Measurements from ENCODE around the gene KRTAP19-8.

The KRTAP19-8 gene

DNA sequence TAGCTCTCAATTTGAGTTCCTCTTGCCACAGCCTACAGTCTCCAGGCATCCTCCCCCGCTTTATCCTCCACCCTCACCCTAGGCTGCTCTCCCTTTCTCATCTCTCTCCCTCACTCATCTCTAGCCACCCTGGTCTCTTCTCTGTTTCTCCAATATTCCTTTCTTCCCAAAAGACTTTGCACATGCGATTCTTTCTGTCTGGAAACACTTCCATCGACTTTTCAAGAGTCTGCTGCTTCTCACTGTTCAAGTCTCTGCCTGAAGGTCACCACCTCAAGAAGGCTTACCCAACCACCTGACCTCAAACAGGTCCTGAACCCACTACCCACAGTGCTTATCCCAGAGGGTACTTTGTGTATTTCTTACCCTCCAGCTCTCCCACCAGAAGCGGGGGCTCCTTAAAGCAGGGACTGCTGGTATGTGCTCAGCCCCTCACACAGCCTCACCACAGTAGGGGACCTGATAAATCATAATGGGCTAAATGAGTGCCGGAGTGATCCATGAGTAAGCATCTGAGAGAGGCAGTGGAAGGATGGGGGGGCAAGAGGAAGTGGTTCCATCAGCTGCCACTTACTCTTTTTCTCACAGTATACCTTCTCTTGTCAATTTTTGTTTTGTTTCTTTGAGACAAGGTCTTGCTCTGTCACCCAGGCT, 14.3 kb upstream of the KRTAP19-8 start:
- no peaks in the 10 kb centered on the region for H3K27me3 ChIP-seq (ENCODE audit: control insufficient read depth in 1 of 2, insufficient read depth in 1 of 2, low read length in 2 of 2)
- H2AK5ac ChIP-seq (ENCODE audit: low read length, severe bottlenecking) = no peak overlapping the region

DNA sequence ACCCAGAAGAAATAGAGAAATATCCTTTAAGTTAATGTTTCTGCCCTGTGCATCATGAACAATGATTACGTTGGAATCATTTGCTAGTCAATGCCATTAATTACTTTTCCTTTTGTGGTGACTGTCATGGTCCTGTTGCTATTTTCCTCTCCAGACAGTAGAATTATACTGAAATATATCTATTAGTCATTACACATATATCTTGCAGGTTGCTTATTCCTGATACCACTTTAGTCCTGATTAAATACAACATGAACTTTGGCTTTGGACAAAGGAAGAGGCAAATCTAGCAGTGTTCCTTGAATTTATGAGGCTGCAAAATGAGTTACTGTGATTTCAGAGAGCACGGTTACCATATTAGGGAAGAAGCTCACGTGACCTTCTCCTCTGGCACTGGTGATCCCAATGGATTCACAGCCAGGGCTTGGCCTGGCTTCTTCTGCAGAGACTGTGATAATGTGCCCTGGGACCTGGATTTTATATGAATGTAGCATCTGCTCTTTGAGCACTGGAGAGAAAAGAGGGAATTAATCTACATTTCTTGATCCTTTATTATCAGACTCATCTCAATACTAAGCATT, 12.4 kb upstream of the KRTAP19-8 start:
- no peak overlapping the region for H2AK5ac ChIP-seq (ENCODE audit: low read length, severe bottlenecking)
- H3K4me1 ChIP-seq (ENCODE audit: control insufficient read depth, insufficient read depth, low read depth, low read length) = no peaks in the 10 kb centered on the region
- 85% methylated on average over 2 of the region's 3 CpGs for WGBS

More for the DNA sequence above, 14.3 kb upstream of the KRTAP19-8 start:
- DNase-seq = no peak
- H3K4me2 ChIP-seq (ENCODE audit: low read length, poor library complexity, severe bottlenecking) = no peak overlapping the region
- H3K9me3 ChIP-seq (ENCODE audit: control insufficient read depth, low read length) = peaks cover 3% of the 10 kb centered on the region
- no peaks in the 10 kb centered on the region for H3K36me3 ChIP-seq (ENCODE audit: control insufficient read depth in 1 of 2, insufficient read depth in 2 of 2, low read depth in 1 of 2, low read length in 2 of 2)
- no peak overlapping the region for H2BK15ac ChIP-seq (ENCODE audit: low read depth, poor library complexity, severe bottlenecking)
- H2AFZ ChIP-seq (ENCODE audit: low read depth, low read length) = no peak overlapping the region
- H4K91ac ChIP-seq (ENCODE audit: low read length) = no peak overlapping the region
- 81% methylated on average over 4 of the region's 5 CpGs for WGBS
- no peaks in the 10 kb centered on the region for H3K4me1 ChIP-seq (ENCODE audit: control insufficient read depth, insufficient read depth, low read depth, low read length)
- no peak overlapping the region for H3K23ac ChIP-seq (ENCODE audit: low read length in 2 of 2)
- H3K79me1 ChIP-seq (replicated peaks; ENCODE audit: low read length, poor library complexity, severe bottlenecking) = no peaks in the 10 kb centered on the region
- no peak overlapping the region for H2BK120ac ChIP-seq (ENCODE audit: low read depth, low read length)
- no peak overlapping the region for H4K8ac ChIP-seq (ENCODE audit: low read length)
- no peak overlapping the region for H3K4me3 ChIP-seq (ENCODE audit: insufficient read depth in 1 of 2, low read depth in 1 of 2, low read length in 2 of 2)
- H3K9ac ChIP-seq (ENCODE audit: low read length) = no peak overlapping the region
- H3K14ac ChIP-seq (ENCODE audit: low read length in 2 of 2) = no peak overlapping the region
- no peak overlapping the region for H2BK5ac ChIP-seq (ENCODE audit: low read depth, low read length, poor library complexity, severe bottlenecking)
- no peak overlapping the region for H3K18ac ChIP-seq (ENCODE audit: low read depth in 1 of 2, low read length in 2 of 2)
- H3K4ac ChIP-seq (ENCODE audit: low read depth in 1 of 2, low read length in 2 of 2) = no peak overlapping the region
- H2BK12ac ChIP-seq (ENCODE audit: low read length in 2 of 2) = no peak overlapping the region
- H3K27ac ChIP-seq (ENCODE audit: low read length, poor library complexity, severe bottlenecking) = no peak overlapping the region

GRCh38 chr21:31045841-31046240, 7.6 kb upstream of the KRTAP19-8 start:
- WGBS = 43% methylated on average over 3 of the region's 3 CpGs
- no peak overlapping the region for H2AFZ ChIP-seq (ENCODE audit: low read depth, low read length)

More for the DNA sequence above, 12.4 kb upstream of the KRTAP19-8 start:
- H2BK12ac ChIP-seq (ENCODE audit: low read length in 2 of 2) = no peak overlapping the region
- DNase-seq = no peak
- H3K4ac ChIP-seq (ENCODE audit: low read depth in 1 of 2, low read length in 2 of 2) = no peak overlapping the region
- H3K18ac ChIP-seq (ENCODE audit: low read depth in 1 of 2, low read length in 2 of 2) = no peak overlapping the region
- H3K9me3 ChIP-seq (ENCODE audit: control insufficient read depth, low read length) = no peaks in the 10 kb centered on the region
- no peak overlapping the region for H3K23ac ChIP-seq (ENCODE audit: low read length in 2 of 2)
- no peak overlapping the region for H3K27ac ChIP-seq (ENCODE audit: low read length, poor library complexity, severe bottlenecking)
- no peak overlapping the region for H4K91ac ChIP-seq (ENCODE audit: low read length)
- no peak overlapping the region for H3K4me2 ChIP-seq (ENCODE audit: low read length, poor library complexity, severe bottlenecking)
- H2BK120ac ChIP-seq (ENCODE audit: low read depth, low read length) = no peak overlapping the region
- no peak overlapping the region for H4K8ac ChIP-seq (ENCODE audit: low read length)
- H2AFZ ChIP-seq (ENCODE audit: low read depth, low read length) = no peak overlapping the region
- no peaks in the 10 kb centered on the region for H3K27me3 ChIP-seq (ENCODE audit: control insufficient read depth in 1 of 2, insufficient read depth in 1 of 2, low read length in 2 of 2)
- no peak overlapping the region for H3K9ac ChIP-seq (ENCODE audit: low read length)
- no peak overlapping the region for H2BK5ac ChIP-seq (ENCODE audit: low read depth, low read length, poor library complexity, severe bottlenecking)
- H3K14ac ChIP-seq (ENCODE audit: low read length in 2 of 2) = no peak overlapping the region
- H3K79me1 ChIP-seq (replicated peaks; ENCODE audit: low read length, poor library complexity, severe bottlenecking) = no peaks in the 10 kb centered on the region
- no peaks in the 10 kb centered on the region for H3K36me3 ChIP-seq (ENCODE audit: control insufficient read depth in 1 of 2, insufficient read depth in 2 of 2, low read depth in 1 of 2, low read length in 2 of 2)
- H3K4me3 ChIP-seq (ENCODE audit: insufficient read depth in 1 of 2, low read depth in 1 of 2, low read length in 2 of 2) = no peak overlapping the region
- no peak overlapping the region for H2BK15ac ChIP-seq (ENCODE audit: low read depth, poor library complexity, severe bottlenecking)

GRCh38 chr21:31043471-31043870, 5.2 kb upstream of the KRTAP19-8 start:
- H3K27me3 ChIP-seq (ENCODE audit: control insufficient read depth in 1 of 2, insufficient read depth in 1 of 2, low read length in 2 of 2) = peaks cover 0 to 2% of the 10 kb centered on the region in 2 experiments
- H2BK12ac ChIP-seq (ENCODE audit: low read length in 2 of 2) = no peak overlapping the region
- no peak overlapping the region for H2BK5ac ChIP-seq (ENCODE audit: low read depth, low read length, poor library complexity, severe bottlenecking)
- no peak overlapping the region for H3K23ac ChIP-seq (ENCODE audit: low read length in 2 of 2)
- no peak overlapping the region for H2BK15ac ChIP-seq (ENCODE audit: low read depth, poor library complexity, severe bottlenecking)
- no peak overlapping the region for H3K9ac ChIP-seq (ENCODE audit: low read length)
- no peak overlapping the region for H3K27ac ChIP-seq (ENCODE audit: low read length, poor library complexity, severe bottlenecking)
- no peak overlapping the region for H3K4me2 ChIP-seq (ENCODE audit: low read length, poor library complexity, severe bottlenecking)
- no peak overlapping the region for H3K18ac ChIP-seq (ENCODE audit: low read depth in 1 of 2, low read length in 2 of 2)
- no peaks in the 10 kb centered on the region for H3K79me1 ChIP-seq (replicated peaks; ENCODE audit: low read length, poor library complexity, severe bottlenecking)
- H2BK120ac ChIP-seq (ENCODE audit: low read depth, low read length) = no peak overlapping the region
- WGBS = 61% methylated on average over 5 of the region's 5 CpGs
- no peak overlapping the region for H3K14ac ChIP-seq (ENCODE audit: low read length in 2 of 2)
- no peak overlapping the region for H4K8ac ChIP-seq (ENCODE audit: low read length)
- no peak for DNase-seq
- no peaks in the 10 kb centered on the region for H3K4me1 ChIP-seq (ENCODE audit: control insufficient read depth, insufficient read depth, low read depth, low read length)
- H3K4ac ChIP-seq (ENCODE audit: low read depth in 1 of 2, low read length in 2 of 2) = no peak overlapping the region
- H3K4me3 ChIP-seq (ENCODE audit: insufficient read depth in 1 of 2, low read depth in 1 of 2, low read length in 2 of 2) = no peak overlapping the region
- H2AK5ac ChIP-seq (ENCODE audit: low read length, severe bottlenecking) = no peak overlapping the region
- H3K9me3 ChIP-seq (ENCODE audit: control insufficient read depth, low read length) = no peaks in the 10 kb centered on the region
- H3K36me3 ChIP-seq (ENCODE audit: control insufficient read depth in 1 of 2, insufficient read depth in 2 of 2, low read depth in 1 of 2, low read length in 2 of 2) = no peaks in the 10 kb centered on the region
- H2AFZ ChIP-seq (ENCODE audit: low read depth, low read length) = no peak overlapping the region
- H4K91ac ChIP-seq (ENCODE audit: low read length) = no peak overlapping the region

More at GRCh38 chr21:31045841-31046240, 7.6 kb upstream of the KRTAP19-8 start:
- Histone ChIP-seq H3K4me2 (ENCODE audit: low read length, poor library complexity, severe bottlenecking) (no peak overlapping the region), H2BK5ac (ENCODE audit: low read depth, low read length, poor library complexity, severe bottlenecking) (no peak overlapping the region), H3K23ac (ENCODE audit: low read length in 2 of 2) (no peak overlapping the region), H3K4me3 (ENCODE audit: insufficient read depth in 1 of 2, low read depth in 1 of 2, low read length in 2 of 2) (no peak overlapping the region), H3K36me3 (ENCODE audit: control insufficient read depth in 1 of 2, insufficient read depth in 2 of 2, low read depth in 1 of 2, low read length in 2 of 2) (no peaks in the 10 kb centered on the region), H3K4me1 (ENCODE audit: control insufficient read depth, insufficient read depth, low read depth, low read length) (no peaks in the 10 kb centered on the region), H3K9ac (ENCODE audit: low read length) (no peak overlapping the region), H3K14ac (ENCODE audit: low read length in 2 of 2) (no peak overlapping the region), H3K9me3 (ENCODE audit: control insufficient read depth, low read length) (no peaks in the 10 kb centered on the region), H3K27ac (ENCODE audit: low read length, poor library complexity, severe bottlenecking) (no peak overlapping the region), H3K18ac (ENCODE audit: low read depth in 1 of 2, low read length in 2 of 2) (no peak overlapping the region), H2AK5ac (ENCODE audit: low read length, severe bottlenecking) (no peak overlapping the region), H2BK15ac (ENCODE audit: low read depth, poor library complexity, severe bottlenecking) (no peak overlapping the region), H3K4ac (ENCODE audit: low read depth in 1 of 2, low read length in 2 of 2) (no peak overlapping the region), H4K91ac (ENCODE audit: low read length) (no peak overlapping the region), H2BK12ac (ENCODE audit: low read length in 2 of 2) (no peak overlapping the region), H2BK120ac (ENCODE audit: low read depth, low read length) (no peak overlapping the region), H3K27me3 (ENCODE audit: control insufficient read depth in 1 of 2, insufficient read depth in 1 of 2, low read length in 2 of 2) (peaks cover 0 to under 1% of the 10 kb centered on the region in 2 experiments), H4K8ac (ENCODE audit: low read length) (no peak overlapping the region), H3K79me1 (replicated peaks; ENCODE audit: low read length, poor library complexity, severe bottlenecking) (no peaks in the 10 kb centered on the region)
- DNase-seq = no peak

All from mesenchymal stem cell (in vitro differentiated cells and primary cell).